GM19395 (cell line): ENCODE results near the gene GCG.

Experiments
- ATAC-seq: cut with Tn5 transposase; IDR thresholded peaks from one replicate; pipeline ENCODE4 v1.9.1; 2021; ENCODE audit warnings: mild to moderate bottlenecking, moderate library complexity; ENCODE audit not compliant: unreplicated experiment

GCG gene

DNA sequence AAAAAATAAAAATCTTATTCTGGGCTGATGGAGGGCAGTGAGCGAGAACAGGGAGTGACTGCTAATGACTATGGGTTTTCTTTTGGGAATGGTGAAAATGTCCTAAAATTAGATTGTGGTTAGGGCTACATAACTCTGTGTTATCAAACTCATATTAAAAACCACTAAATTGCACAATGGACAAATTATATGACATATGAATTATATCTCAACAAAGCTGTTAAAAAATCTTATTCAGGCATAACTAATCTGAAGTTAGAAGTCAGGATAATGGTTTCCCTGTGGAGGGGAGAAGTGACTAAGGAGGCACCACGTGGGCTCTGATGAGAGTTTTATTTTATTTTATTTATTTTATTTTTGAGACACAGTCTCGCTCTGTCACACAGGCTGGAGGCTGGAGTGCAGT is 45.9 kb downstream of the GCG start:
- no peak for ATAC-seq

DNA sequence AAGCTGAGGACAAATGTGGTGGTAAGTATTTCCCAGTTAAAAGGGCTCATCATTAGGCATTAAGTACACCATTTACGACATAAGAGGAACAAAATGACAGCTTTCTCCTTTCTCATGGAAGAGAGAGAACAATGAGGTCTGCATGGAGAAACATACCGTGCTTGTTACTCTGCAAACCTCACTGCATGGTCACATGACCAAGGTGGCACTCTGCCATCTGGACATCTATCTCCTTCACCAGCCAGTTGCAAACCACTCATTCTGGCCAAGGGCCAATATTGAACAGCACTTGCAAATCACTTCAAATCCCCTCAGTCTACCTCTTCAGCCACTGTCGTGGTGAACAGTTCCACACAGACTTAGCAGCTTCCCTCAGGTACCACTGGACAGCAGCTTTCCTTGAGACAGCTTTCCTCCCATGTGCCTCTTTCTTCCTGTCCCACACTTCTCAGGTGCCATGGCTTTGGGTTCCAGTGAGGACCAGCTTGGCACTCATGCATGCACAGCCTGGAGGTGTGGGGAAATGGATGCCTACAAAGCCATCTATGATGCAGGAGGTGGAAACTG is 48.5 kb downstream of the GCG start:
- ATAC-seq, result no peak

DNA sequence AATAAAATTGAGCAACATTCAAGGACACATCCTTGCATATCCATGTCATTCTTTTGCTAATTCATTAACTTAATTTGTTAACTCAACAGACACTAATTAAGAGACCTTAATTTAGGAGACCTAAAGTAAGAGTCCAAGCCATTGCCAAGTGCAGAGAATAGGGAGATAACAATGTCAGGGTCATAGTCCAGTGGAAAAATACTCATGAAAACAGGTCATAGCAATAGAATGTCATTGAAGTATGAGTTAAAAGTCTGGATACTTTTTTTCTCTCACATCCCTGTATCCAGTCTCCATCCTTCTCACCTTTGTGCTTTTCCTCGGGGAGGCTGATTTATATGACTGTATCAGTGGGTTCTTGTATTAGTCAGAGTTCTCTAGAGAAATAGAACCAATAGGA is 51.5 kb downstream of the GCG start:
- no peak for ATAC-seq

- ATAC-seq, result no peak
These were observed 52.2 kb downstream of the GCG start for GRCh38 chr2:162099836-162100235.
